Cardiac septum (tissue), 1 donor: ENCODE data around the gene WDR74. TPM values are rescaled to one million over a fixed set of nuclear protein-coding genes. Genes with fewer than 3 reads are reported as not detected.

Experiments
- DNase-seq: peaks from one replicate; pipeline ENCODE4 v3.0.0-alpha.2; 2020; ENCODE audit warnings: low spot score
- intact Hi-C: fragments of 100-400 bp; cut with DNase I; formaldehyde crosslinking; loops from one replicate; pipeline ENCODE4 v1.14.0; 2022
- microRNA-seq: library from miRNA; unstranded; fragments of <30 nt; microRNA quantifications from one replicate; pipeline ENCODE4 v1.2.0, GENCODE V29; 2020
- total RNA-seq: library from RNA; stranded (reverse); fragmentation: NEBNext Ultra II Directional; extraction: Animal tissue kit (Norgen Biotek cat#: 25700); gene quantifications from one replicate; pipeline ENCODE4 v1.2.1, GENCODE V29; 2021
- donor health status: DM: no; HTN: no; CAD: no.

Gene WDR74
- total RNA-seq, 1 donor from 2014 or later, result 22.8 TPM

DNA sequence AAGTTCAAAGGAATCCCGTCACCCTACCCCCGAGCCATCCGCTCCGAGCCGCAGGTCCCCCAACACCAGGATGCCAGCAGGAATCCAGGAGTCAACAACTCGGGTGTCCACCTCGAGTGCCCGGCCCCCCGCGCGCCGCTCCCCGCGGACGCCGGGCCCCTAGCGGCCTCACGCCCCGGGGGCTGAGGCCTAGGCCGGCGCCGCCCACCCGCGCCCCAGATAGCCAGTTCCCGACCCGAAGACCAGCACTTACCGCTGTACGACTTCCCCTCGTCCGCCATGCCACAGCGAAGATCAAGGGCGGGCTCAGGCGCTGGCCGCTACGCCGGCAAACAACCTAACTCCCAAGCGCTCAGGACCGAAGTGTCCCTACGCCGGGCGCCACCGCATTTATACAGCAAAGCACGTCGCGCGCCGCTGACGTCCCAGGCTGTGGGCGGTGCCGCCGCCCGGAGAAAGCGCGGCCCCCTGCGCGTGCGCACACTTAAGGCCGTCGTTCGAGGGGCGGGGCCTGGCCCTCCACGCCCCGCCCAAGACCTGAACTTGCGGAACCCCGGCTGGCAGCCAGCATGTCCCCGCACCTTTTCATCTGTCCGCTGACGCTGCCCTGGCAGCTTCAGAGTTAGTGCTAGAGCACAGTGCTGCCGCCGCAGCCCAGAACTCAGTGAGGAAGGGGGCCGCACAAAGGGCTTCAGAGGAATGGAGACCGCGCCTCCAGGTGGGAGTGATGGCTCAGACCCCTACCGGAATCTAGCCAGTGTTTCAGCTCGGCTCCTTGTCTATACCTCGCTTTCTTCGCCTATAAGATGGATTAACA is 34.1 kb downstream of the WDR74 start, which contains the start of gene NXF1:
Gene NXF1 (minus strand): TSS at position 365 of the 817 bp plus-strand sequence. CDS start 84 bp downstream, at position 281.
- DNase-seq, result peak; percentile 98
- intact Hi-C loops, result loop anchor here (1.0 to 2.0 kb wide), 2 partner anchors 13 to 18 kb away; partner anchors contain the start of genes TMEM179B and TMEM223

DNA sequence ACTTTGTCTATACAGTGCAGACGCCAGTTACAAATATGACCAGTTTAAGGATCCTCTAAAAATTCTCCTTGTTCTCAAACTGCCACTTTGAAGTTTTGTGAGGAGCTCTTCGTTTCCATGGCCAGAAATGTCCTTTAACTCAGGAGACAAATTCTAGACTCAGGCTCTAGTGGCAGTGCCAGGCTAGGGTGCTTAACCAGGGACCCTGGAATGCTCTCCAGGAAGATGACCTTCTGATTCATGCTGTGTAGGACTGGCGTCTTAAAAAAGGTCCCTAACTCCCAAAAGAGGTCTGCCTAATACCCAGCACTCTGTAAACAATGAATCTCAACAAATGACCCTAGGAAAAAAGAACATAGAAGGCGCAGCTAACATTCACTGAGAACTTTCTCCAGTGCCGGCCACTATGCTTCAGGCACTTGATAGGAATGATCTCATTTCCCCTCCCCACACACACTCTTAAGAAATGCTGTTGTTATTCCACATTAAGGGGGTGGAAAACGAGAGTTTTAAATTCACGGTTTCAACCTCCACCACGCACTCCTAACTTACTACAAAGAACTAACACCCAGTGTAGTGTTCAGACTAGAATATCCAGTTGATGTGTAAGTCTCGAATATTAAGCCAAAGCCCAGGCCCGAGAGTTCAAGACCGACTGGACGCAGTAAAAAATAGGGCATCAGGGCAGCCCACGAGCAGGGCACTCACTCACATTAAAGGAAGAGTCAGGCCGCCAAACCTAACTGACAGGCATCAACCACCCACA is 34.9 kb downstream of the WDR74 start:
- intact Hi-C loops, result loop anchor here (1.0 to 2.0 kb wide), 2 partner anchors 12 to 18 kb away; partner anchors contain the start of genes TMEM179B and TMEM223
- no peak for DNase-seq

DNA sequence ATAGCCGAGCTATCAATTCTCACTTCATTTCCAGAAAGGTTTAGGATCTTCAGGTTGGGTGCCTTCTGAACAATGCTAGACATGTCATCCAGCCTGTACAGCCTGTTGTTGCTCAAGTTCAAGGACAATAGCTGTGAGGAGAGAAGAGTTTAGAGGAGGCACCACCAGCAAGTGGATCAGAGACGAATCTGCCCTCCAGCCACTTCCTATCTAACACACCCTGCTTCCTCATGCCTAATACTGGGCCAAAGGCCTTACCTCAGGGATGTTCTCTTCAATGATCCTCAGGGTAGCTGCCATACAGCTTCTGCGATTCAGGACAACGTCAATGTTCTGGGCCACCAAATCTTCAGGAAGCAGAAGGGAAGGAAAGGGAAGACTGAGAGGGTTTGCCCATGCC is 38.3 kb downstream of the WDR74 start:
- intact Hi-C loops, result no loop called here
- DNase-seq, result no peak

DNA sequence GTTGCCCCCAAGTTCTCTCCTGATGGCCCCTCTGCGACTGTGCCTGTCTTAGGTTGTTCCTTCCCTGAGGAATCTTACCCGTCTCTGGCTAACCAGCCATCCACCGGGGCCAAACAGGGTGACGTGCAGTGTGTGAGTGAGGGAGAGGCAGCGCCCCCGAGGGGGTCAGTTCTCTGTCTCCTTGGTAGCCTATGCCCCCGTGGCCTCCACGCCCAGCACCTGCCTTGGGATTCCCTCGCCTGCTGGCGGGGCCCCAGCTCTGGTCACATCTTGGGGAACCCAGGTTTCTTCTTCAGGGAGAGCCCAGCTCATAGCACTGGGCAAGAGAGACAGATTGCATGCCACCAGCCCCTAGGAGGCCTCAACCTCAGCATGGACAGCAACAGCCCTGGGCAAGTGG is 39.9 kb downstream of the WDR74 start:
- intact Hi-C loops, result no loop called here
- DNase-seq, result no peak

DNA sequence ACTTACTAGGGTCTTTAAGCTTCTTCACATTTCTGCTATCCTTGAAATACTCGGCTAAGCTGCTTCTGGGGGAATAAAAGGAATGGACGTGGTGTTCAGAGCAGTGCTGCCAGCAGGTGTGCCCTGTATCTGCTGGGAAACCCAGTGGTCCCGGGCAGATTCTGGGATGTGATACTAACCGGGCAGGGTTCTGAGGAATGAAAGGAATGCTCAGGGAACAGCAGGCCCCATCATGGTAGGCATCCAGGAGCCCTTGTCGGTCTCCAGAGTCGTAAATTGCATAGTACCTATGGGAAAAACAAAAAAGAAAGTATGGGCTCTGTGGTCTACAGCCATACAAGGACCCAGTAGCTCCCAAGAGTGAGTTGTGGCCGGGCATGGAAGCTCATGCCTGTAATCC is 43.1 kb downstream of the WDR74 start:
- intact Hi-C loops, result no loop called here
- DNase-seq, result no peak

DNA sequence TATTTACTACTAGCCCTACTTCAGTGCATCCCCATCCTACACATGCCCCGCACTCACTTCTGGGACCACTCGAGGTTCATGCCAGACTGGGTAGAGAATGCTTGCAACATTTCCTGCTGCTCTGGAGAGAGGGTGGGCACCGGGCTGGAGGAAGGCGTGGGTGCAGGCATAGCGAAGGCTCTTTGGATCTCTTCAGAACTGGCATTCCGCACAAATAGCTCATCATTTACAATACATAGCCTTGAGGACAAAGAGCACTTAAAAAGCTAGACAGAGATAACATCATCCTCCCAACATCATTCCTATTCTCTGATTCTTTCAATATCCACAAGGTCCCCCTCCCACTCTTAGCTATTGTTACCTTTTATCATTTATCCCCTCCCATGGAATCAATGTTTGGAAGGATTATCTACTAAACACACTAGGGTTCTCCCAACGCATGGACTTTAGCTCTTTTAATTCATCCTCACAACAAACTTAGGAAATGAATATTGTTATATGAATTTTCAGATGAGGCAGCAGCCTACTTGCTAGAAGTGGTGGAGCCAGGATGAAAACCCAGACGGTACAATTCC is 45.1 kb downstream of the WDR74 start:
- intact Hi-C loops, result no loop called here

DNA sequence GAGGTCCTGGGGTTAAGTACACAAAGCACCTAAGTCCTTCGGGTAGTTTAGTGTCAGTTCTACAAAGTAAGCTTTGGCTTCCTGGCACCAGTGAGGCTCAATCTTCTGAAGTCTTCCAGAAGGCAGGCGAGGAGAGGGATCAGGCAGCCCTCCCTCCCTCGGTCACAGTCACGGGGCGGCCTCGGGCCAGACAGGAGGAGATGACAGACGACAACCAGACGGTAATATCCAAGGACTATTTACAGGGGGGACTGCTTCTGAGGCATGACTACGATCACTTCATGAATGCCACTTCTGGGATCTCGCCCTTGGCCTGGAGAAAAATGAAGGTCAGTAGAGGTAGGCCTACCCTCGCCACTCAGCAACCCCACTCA is 47.2 kb downstream of the WDR74 start:
- no peak for DNase-seq
- intact Hi-C loops, result loop anchor here (1.0 kb wide), 1 partner anchor 13 kb away; the partner anchor contains the start of gene NXF1

More for the DNA sequence above, 45.1 kb downstream of the WDR74 start:
- no peak for DNase-seq

DNA sequence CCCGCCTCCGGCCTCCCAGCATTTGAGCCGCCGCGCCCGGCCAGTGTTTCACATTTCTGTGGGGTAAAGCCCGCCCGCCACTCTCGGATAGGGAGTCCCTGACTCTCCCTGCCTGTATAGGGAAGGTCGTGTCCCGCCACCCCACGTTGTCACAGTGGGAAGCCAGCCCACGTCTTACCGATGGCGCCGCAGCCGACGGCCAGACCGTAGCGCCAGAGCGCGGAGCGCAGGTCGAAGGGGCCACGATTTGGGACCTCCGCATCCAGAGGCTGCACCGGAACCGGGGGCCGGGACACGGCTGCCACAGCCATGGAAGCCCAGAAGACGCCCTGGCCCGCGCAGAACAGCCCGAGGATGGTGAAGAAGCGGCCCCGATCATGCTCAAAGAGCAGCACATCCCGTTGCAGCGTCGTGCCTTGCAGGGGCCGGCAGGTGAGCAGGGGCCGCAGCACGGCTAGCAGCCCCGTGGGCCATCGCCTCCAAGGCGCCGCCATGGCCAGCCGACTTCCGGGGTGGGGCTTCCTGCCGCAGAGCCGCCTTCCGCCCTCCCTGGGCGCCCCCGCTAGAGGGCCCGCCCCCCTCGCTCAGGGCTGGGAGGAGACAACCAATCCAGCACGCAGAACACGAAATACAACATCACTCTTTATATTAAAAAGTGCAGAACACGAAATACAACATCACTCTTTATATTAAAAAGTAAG is 47.7 kb downstream of the WDR74 start, which contains the start of gene TMEM223:
Gene TMEM223 (minus strand): TSS at position 506 of the 701 bp plus-strand sequence. CDS start 12 bp downstream, at position 494.
- intact Hi-C loops, result loop anchor here (1.0 kb wide), 1 partner anchor 14 kb away; the partner anchor contains the start of gene NXF1
- peak; percentile 95 for DNase-seq

DNA sequence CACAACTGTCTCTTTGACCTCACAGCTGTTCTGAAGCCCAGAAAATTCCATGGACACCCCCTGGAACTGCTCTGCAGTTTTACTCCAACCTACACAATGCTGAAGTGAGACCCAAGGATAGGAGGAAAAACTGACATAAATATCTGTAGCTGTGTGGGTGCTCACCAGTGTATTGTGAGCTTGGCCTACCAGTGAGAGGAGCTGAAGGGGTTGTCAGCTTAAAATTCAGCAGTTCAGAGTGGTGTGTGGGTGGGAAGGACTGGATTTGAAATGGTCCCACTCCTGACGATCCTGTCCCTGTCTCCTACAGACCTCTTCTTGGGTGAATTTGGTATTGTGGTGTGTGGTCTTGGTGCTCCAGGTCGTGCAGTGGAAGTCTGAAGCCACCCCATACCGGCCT is 49.8 kb downstream of the WDR74 start:
- intact Hi-C loops, result no loop called here
- no peak for DNase-seq

DNA sequence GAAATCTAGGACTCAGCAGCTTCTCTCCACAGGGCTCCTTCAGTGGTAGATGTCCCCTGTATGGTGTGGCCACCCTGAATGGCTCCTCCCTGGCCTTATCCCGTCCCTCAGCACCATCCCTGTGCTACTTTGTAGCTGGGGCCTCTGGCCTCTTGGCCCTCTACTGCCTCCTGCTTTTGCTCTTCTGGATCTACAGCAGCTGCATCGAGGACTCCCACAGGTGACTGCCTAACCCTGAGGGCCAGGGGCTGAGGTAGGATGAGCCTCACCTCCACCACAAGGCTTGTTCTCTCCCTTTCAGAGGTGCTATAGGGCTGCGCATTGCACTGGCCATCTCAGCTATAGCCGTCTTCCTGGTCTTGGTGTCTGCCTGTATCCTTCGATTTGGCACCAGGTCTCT is 50.4 kb downstream of the WDR74 start:
- intact Hi-C loops, result no loop called here
- DNase-seq, result no peak

DNA sequence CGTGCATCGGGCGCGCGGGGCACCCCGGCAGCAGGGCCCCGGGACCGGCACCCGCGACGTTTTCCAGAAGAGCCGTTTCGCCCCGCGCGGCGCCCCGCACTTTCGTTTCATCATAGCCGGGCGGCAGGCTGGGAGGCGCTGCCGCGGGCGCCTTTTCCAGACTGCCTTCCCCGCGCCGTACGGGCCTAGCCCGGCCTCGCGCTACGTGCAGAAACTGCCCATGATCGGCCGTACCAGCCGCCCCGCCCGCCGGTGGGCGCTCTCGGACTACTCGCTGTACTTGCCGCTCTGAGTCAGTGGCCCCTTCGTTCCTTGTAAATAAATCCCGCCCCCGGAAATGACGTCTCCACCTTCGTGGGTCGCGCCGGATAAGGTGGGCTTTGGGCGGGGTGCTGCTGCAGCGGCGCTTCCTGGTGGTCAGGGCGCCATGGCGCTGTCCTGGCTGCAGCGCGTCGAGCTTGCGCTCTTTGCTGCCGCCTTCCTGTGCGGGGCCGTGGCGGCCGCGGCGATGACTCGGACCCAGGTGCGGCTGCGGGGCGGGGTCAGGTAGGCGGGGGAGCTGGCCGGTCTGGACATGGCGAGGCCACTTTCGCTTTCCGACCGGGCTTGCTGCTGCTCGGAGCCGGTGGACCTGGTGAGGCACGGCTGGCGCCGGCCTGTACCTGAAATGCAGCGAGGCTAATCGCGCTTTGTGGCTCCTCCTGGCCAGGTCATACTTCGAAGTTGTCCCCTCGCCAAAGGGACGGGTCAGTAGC is 52.2 kb downstream of the WDR74 start, which contains the start of gene TMEM179B:
Gene TMEM179B (plus strand): TSS at position 398 of the 755 bp plus-strand sequence. CDS start 30 bp downstream, at position 428.
- intact Hi-C loops, result loop anchor here (2.0 kb wide), 3 partner anchors 18 to 76 kb away; partner anchors contain the start of genes NXF1 and WDR74
- DNase-seq, result peak; percentile 98

DNA sequence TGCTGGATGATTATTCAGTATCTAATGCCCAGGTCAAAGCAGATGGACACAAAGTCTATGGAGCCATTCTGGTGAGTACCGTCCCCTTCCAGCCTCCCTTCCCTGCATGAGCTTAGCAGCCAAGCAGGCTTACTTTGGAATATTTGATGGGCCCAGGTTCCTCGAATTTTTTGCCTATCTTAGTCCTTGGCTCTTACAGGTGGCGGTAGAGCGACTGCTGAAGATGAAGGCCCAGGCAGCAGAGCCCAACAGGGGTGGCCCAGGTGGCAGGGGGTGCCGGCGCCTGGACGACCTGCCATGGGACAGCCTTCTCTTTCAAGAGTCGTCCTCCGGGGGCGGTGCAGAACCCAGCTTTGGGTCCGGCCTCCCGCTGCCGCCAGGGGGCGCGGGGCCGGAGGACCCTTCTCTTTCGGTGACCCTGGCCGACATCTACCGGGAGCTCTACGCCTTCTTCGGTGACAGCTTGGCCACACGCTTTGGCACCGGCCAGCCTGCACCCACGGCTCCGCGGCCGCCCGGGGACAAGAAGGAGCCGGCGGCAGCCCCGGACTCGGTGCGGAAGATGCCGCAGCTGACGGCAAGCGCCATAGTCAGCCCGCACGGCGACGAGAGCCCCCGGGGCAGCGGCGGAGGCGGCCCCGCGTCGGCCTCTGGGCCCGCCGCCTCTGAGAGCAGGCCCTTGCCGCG is 52.9 kb downstream of the WDR74 start:
- intact Hi-C loops, result loop anchor here (1.0 to 2.0 kb wide), 4 partner anchors 18 to 95 kb away; partner anchors contain the start of genes NXF1 and WDR74

More for the DNA sequence above, 52.9 kb downstream of the WDR74 start:
- peak; percentile 93 for DNase-seq

Small RNAs within 50 kb of the gene (microRNA-seq; reads per million reads assigned to microRNA genes)
- gene MIR6514 (not detected), gene MIR6748 (not detected)

Other genes with a start within 250 kb of the WDR74 start
- gene TUT1, start 248.1 kb downstream of the WDR74 start, total RNA-seq, result 11.7 TPM
- gene MTA2, start 237.7 kb downstream of the WDR74 start, total RNA-seq, result 36.8 TPM
- gene EML3, start 226.8 kb downstream of the WDR74 start, total RNA-seq, result 29.6 TPM
- 6.0 TPM for gene ROM1, start 226.3 kb downstream of the WDR74 start, total RNA-seq
- gene B3GAT3, start 217.6 kb downstream of the WDR74 start, total RNA-seq, result 16.0 TPM
- gene GANAB, start 193.0 kb downstream of the WDR74 start, total RNA-seq, result 99.8 TPM
- 10.0 TPM for gene INTS5, start 186.3 kb downstream of the WDR74 start, total RNA-seq
- 25.4 TPM for gene C11orf98, start 174.4 kb downstream of the WDR74 start, total RNA-seq
- gene CSKMT, start 174.3 kb downstream of the WDR74 start, total RNA-seq, result 7.5 TPM
- gene UQCC3, start 167.9 kb downstream of the WDR74 start, total RNA-seq, result 6.9 TPM
- gene LBHD1, start 167.3 kb downstream of the WDR74 start, total RNA-seq, result 2.4 TPM
- gene UBXN1, start 160.5 kb downstream of the WDR74 start, total RNA-seq, result 62.9 TPM
- 2.9 TPM for gene LRRN4CL, start 150.1 kb downstream of the WDR74 start, total RNA-seq
- gene BSCL2, start 132.2 kb downstream of the WDR74 start, total RNA-seq, result 13.3 TPM
- gene GNG3, start 131.9 kb downstream of the WDR74 start, total RNA-seq, result 0.27 TPM
- gene HNRNPUL2, start 112.1 kb downstream of the WDR74 start, total RNA-seq, result 34.8 TPM
- 13.6 TPM for gene TTC9C, start 111.1 kb downstream of the WDR74 start, total RNA-seq
- 10.9 TPM for gene ZBTB3, start 85.4 kb downstream of the WDR74 start, total RNA-seq
- 45.3 TPM for gene POLR2G, start 78.0 kb downstream of the WDR74 start, total RNA-seq
- 9.7 TPM for gene TAF6L, start 68.2 kb downstream of the WDR74 start, total RNA-seq
- 12.0 TPM for gene TMEM179B, start 52.2 kb downstream of the WDR74 start, total RNA-seq
- 17.7 TPM for gene TMEM223, start 47.6 kb downstream of the WDR74 start, total RNA-seq
- 36.7 TPM for gene NXF1, start 34.1 kb downstream of the WDR74 start, total RNA-seq
- gene STX5, start 7.5 kb downstream of the WDR74 start, total RNA-seq, result 19.7 TPM
- gene TEX54, start 6.7 kb downstream of the WDR74 start, total RNA-seq, result not detected
- gene SLC3A2, start 41.3 kb upstream of the WDR74 start, total RNA-seq, result 38.6 TPM
- not detected for gene CHRM1, start 81.8 kb upstream of the WDR74 start, total RNA-seq
- gene SLC22A6, start 145.4 kb upstream of the WDR74 start, total RNA-seq, result not detected
- gene SLC22A8, start 176.3 kb upstream of the WDR74 start, total RNA-seq, result not detected